ENCODE measurements around the gene MCRIP1. TPM values are rescaled to one million over a fixed set of nuclear protein-coding genes. Genes with fewer than 3 reads are reported as not detected.

Gene MCRIP1
- total and polyA plus RNA-seq, 9 of the 15 experiments (the other 6 are each of a cell fraction or from before 2014, with no cell fraction given) = 0.39 to 35.8 (median 9.7) TPM

DNA sequence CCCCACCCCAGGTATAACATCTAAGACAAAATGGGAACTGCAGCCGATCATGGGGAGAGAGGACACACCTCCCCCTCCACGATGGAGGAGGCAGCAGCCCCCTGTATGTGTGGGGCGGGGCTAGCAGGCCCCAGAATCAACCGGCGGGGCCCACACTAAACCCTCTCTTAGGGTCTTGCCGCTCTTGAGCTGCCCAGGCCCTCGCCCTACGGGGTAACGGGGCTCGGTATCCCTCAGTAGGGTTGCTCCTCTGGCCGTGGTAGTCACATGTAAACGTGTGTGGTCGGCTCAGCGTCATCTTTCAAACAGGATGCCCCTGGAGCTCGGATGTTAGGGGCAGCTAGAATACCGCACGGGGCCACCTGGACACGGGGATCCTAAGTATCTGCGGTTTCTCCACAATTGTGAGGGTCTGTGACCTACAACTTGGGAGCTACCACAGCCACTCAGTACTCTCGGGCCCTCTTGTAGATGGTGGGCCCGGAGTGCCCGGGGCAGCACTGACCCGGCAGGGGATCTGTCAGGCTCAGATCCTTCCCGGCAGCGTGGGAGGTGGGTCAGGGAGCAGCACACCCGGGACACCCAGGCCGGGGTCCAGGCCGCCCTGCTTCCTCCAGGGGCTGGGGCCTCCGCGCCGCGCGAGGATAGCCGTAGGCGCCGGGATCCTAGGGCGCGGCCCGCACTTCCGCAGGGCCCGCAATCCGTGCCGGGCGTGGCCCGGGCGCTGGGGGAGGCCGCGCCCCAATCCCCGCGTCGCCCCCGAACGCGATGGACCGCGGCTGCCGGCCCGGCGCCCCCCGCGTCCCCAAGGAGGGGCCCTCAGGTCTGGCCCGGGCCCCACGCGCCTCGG, 37.3 kb upstream of the MCRIP1 start (continued):
- TF ChIP-seq RNF2 (IDR thresholded peaks at IDR 0.05) (no peak), NCOA2 (IDR thresholded peaks at IDR 0.05; ENCODE audit: partially characterized antibody in 2 of 2) (no peak), NONO (IDR thresholded peaks at IDR 0.05; ENCODE audit: low read depth in 2 of 2, low read length in 1 of 2) (peak; percentile 41 to 58; a peak in 2 of 4 replicates), ZNF668 (CRISPR knock-in tag; IDR thresholded peaks at IDR 0.05) (no peak), TCF3 (CRISPR knock-in tag; IDR thresholded peaks at IDR 0.05) (no peak), RBFOX2 (IDR thresholded peaks at IDR 0.05; ENCODE audit: low read depth, low read length) (peak; percentile 25), SAFB2 (IDR thresholded peaks at IDR 0.05; ENCODE audit: borderline replicate concordance, low read depth, low read length, severe bottlenecking) (no peak), SUPT5H (IDR thresholded peaks at IDR 0.05) (0 out of 2 replicates have a peak, but pooled peaks have one; percentile 35), STAG1 (CRISPR knock-in tag; IDR thresholded peaks at IDR 0.05; ENCODE audit: borderline replicate concordance) (0 out of 2 replicates have a peak, but pooled peaks have one; percentile 3), ZNF57 (CRISPR knock-in tag; IDR thresholded peaks at IDR 0.05) (no peak), FOXJ3 (CRISPR knock-in tag; IDR thresholded peaks at IDR 0.05) (no peak), ERF (CRISPR knock-in tag; IDR thresholded peaks at IDR 0.05) (0 out of 2 replicates have a peak, but pooled peaks have one; percentile 24), GATAD2B (IDR thresholded peaks at IDR 0.05; ENCODE audit: borderline replicate concordance) (peak; percentile 78), NFXL1 (CRISPR knock-in tag; IDR thresholded peaks at IDR 0.05) (no peak), SMARCA5 (IDR thresholded peaks at IDR 0.05) (no peak), RBM22 (IDR thresholded peaks at IDR 0.05; ENCODE audit: low read depth, low read length, poor library complexity, severe bottlenecking) (peak; percentile 84), MCM5 (IDR thresholded peaks at IDR 0.05; ENCODE audit: low read depth) (no peak), PRMT5 (CRISPR knock-in tag; IDR thresholded peaks at IDR 0.05) (no peak)
- TF ChIP-seq, protein P1, sequence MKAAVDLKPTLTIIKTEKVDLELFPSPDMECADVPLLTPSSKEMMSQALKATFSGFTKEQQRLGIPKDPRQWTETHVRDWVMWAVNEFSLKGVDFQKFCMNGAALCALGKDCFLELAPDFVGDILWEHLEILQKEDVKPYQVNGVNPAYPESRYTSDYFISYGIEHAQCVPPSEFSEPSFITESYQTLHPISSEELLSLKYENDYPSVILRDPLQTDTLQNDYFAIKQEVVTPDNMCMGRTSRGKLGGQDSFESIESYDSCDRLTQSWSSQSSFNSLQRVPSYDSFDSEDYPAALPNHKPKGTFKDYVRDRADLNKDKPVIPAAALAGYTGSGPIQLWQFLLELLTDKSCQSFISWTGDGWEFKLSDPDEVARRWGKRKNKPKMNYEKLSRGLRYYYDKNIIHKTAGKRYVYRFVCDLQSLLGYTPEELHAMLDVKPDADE (conservative IDR thresholded peaks at IDR 0.05; ENCODE audit: control insufficient read depth, low read depth, low read length) = peak; percentile 51; the same call in 1 of the 2 replicates
- TF ChIP-seq, protein P2, sequence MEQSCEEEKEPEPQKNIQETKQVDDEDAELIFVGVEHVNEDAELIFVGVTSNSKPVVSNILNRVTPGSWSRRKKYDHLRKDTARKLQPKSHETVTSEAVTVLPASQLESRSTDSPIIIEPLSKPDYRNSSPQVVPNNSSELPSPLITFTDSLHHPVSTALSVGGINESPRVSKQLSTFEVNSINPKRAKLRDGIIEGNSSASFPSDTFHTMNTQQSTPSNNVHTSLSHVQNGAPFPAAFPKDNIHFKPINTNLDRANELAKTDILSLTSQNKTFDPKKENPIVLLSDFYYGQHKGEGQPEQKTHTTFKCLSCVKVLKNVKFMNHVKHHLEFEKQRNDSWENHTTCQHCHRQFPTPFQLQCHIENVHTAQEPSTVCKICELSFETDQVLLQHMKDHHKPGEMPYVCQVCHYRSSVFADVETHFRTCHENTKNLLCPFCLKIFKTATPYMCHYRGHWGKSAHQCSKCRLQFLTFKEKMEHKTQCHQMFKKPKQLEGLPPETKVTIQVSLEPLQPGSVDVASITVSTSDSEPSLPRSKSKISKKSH (CRISPR knock-in tag; IDR thresholded peaks at IDR 0.05) = no peak
- TF ChIP-seq, protein P3, sequence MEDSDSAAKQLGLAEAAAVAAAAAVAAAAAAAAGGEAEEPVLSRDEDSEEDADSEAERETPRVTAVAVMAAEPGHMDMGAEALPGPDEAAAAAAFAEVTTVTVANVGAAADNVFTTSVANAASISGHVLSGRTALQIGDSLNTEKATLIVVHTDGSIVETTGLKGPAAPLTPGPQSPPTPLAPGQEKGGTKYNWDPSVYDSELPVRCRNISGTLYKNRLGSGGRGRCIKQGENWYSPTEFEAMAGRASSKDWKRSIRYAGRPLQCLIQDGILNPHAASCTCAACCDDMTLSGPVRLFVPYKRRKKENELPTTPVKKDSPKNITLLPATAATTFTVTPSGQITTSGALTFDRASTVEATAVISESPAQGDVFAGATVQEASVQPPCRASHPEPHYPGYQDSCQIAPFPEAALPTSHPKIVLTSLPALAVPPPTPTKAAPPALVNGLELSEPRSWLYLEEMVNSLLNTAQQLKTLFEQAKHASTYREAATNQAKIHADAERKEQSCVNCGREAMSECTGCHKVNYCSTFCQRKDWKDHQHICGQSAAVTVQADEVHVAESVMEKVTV (CRISPR knock-in tag; IDR thresholded peaks at IDR 0.05) = no peak
- TF ChIP-seq, protein P4, sequence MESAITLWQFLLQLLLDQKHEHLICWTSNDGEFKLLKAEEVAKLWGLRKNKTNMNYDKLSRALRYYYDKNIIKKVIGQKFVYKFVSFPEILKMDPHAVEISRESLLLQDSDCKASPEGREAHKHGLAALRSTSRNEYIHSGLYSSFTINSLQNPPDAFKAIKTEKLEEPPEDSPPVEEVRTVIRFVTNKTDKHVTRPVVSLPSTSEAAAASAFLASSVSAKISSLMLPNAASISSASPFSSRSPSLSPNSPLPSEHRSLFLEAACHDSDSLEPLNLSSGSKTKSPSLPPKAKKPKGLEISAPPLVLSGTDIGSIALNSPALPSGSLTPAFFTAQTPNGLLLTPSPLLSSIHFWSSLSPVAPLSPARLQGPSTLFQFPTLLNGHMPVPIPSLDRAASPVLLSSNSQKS (CRISPR knock-in tag; IDR thresholded peaks at IDR 0.05) = no peak

Data from K562 (cell line).